Prostate gland (tissue), 2 donors: ENCODE measurements around the gene TSHZ2. TPM values are rescaled to one million over a fixed set of nuclear protein-coding genes. Genes with fewer than 3 reads are reported as not detected.

Source experiments
- DNase-seq: peaks from one replicate; pipeline ENCODE4 v3.0.0-alpha.2; 2019; ENCODE audit warnings: low spot score
- H3K27ac ChIP-seq, 2 donors: fragments of 200-600 bp; sonication (generic); 2 replicates each; pipeline ENCODE4 v1.5.1; 2017 to 2019
- H3K27me3 ChIP-seq: fragments of 200-600 bp; sonication (generic); replicated peaks from 2 replicates; pipeline ENCODE4 v1.5.1; 2019; ENCODE audit not compliant: insufficient read depth
- H3K36me3 ChIP-seq, 2 donors: fragments of 200-600 bp; sonication (generic); 1 replicate in 1 of 2; 2 replicates in 1 of 2; pipeline versions ENCODE4 v1.5.1 to v1.8.1; 2017 to 2019
- H3K4me1 ChIP-seq: fragments of 200-600 bp; sonication (generic); replicated peaks from 2 replicates; pipeline ENCODE4 v1.5.1; 2019
- H3K4me3 ChIP-seq, 2 donors: fragments of 200-600 bp; sonication (generic); 2 replicates each; pipeline ENCODE4 v1.5.1; 2017 to 2019
- H3K9me3 ChIP-seq: fragments of 200-600 bp; sonication (generic); 2 replicates; pipeline ENCODE4 v1.5.1; 2017
- CTCF ChIP-seq, 4 experiments: fragments of 200-600 bp in 2 of 4; fragments of 450-650 bp in 2 of 4; sonication (generic) in 2 of 4; IDR thresholded peaks; 1 replicate in 3 of 4; 2 replicates in 1 of 4; pipeline ENCODE4 v1.5.1; 2016 to 2019; ENCODE audit warnings: antibody characterized with exemption in 4 of 4, mild to moderate bottlenecking in 2 of 4, moderate library complexity in 2 of 4
- POLR2A ChIP-seq: fragments of 450-650 bp; IDR thresholded peaks from one replicate; pipeline ENCODE4 v1.6.1; 2016; ENCODE audit warnings: antibody characterized with exemption, mild to moderate bottlenecking
- POLR2AphosphoS5 ChIP-seq: sonication (generic); formaldehyde crosslinking; IDR thresholded peaks from one replicate; pipeline ENCODE4 v1.6.1; 2017; ENCODE audit warnings: antibody characterized with exemption
- WGBS: methylation state at CpG from one replicate; pipeline ENCODE4 v1.1.5; 2018; 5-methylcytosine and 5-hydroxymethylcytosine counted together
- intact Hi-C: fragments of 100-400 bp; cut with DNase I; formaldehyde crosslinking; loops from one replicate; pipeline ENCODE4 v1.14.2; 2022
- total RNA-seq, 2 donors: library from RNA; depleted of rRNA; stranded (reverse); fragments of >200 nt; gene quantifications; one replicate each; pipeline ENCODE4 v1.1.0, GENCODE V29; 2016

Gene TSHZ2
- total RNA-seq, 2 donors from 2014 or later: 9.8 to 35.1 TPM

- Histone ChIP-seq H3K27ac (no peak overlapping the region), H3K4me3 (no peak overlapping the region), H3K27me3 (no peaks in the 10 kb centered on the region), H3K36me3 (no peaks in the 10 kb centered on the region), H3K9me3 (no peaks in the 10 kb centered on the region), H3K4me1 (no peaks in the 10 kb centered on the region)
- WGBS: 52% methylated on average over 4 of the region's 4 CpGs
- intact Hi-C loops: no loop called here
- TF ChIP-seq POLR2A (no peak), POLR2AphosphoS5 (no peak), CTCF (IDR thresholded peaks at IDR 0.05) (no peak)
- no peak for DNase-seq
Observed at GRCh38 chr20:53493311-53493857, 521.2 kb downstream of the TSHZ2 start.

GRCh38 chr20:53494753-53495152, 522.6 kb downstream of the TSHZ2 start:
- TF ChIP-seq POLR2AphosphoS5 (no peak), POLR2A (no peak), CTCF (IDR thresholded peaks at IDR 0.05) (no peak)
- DNase-seq: no peak
- H3K4me1 ChIP-seq: no peaks in the 10 kb centered on the region
- H3K9me3 ChIP-seq: no peaks in the 10 kb centered on the region
- intact Hi-C loops: no loop called here
- no peaks in the 10 kb centered on the region for H3K27me3 ChIP-seq
- no peak overlapping the region for H3K4me3 ChIP-seq
- no peaks in the 10 kb centered on the region for H3K36me3 ChIP-seq
- WGBS: 96% methylated on average over 5 of the region's 5 CpGs
- H3K27ac ChIP-seq: no peak overlapping the region

- intact Hi-C loops: no loop called here
- no peak overlapping the region for H3K27ac ChIP-seq
- DNase-seq: no peak
- 85% methylated on average over 14 of the region's 14 CpGs for WGBS
- no peaks in the 10 kb centered on the region for H3K27me3 ChIP-seq
- no peaks in the 10 kb centered on the region for H3K4me1 ChIP-seq
- H3K4me3 ChIP-seq: no peak overlapping the region
- no peak for TF ChIP-seq POLR2AphosphoS5
- no peak for TF ChIP-seq POLR2A
- TF ChIP-seq CTCF (IDR thresholded peaks at IDR 0.05): no peak
- H3K9me3 ChIP-seq: no peaks in the 10 kb centered on the region
- H3K36me3 ChIP-seq: no peaks in the 10 kb centered on the region
Observed at GRCh38 chr20:53495398-53496092, 523.4 kb downstream of the TSHZ2 start.

- H3K4me1 ChIP-seq: no peaks in the 10 kb centered on the region
- WGBS: 94% methylated on average over 3 of the region's 3 CpGs
- H3K27me3 ChIP-seq: no peaks in the 10 kb centered on the region
- H3K36me3 ChIP-seq: no peaks in the 10 kb centered on the region
- intact Hi-C loops: no loop called here
- H3K4me3 ChIP-seq: no peak overlapping the region
- DNase-seq: no peak
- no peak overlapping the region for H3K27ac ChIP-seq
- TF ChIP-seq CTCF (IDR thresholded peaks at IDR 0.05) (no peak), POLR2A (no peak), POLR2AphosphoS5 (no peak)
- no peaks in the 10 kb centered on the region for H3K9me3 ChIP-seq
Observed at GRCh38 chr20:53497246-53497645, 525.1 kb downstream of the TSHZ2 start.

- DNase-seq: no peak
- Histone ChIP-seq H3K4me1 (no peaks in the 10 kb centered on the region), H3K36me3 (no peaks in the 10 kb centered on the region), H3K9me3 (no peaks in the 10 kb centered on the region), H3K27me3 (no peaks in the 10 kb centered on the region), H3K4me3 (no peak overlapping the region), H3K27ac (no peak overlapping the region)
- 84% methylated on average over 5 of the region's 5 CpGs for WGBS
- intact Hi-C loops: no loop called here
- no peak for TF ChIP-seq POLR2AphosphoS5
- TF ChIP-seq POLR2A: no peak
- TF ChIP-seq CTCF (IDR thresholded peaks at IDR 0.05): no peak
Observed at GRCh38 chr20:53498341-53498740, 526.2 kb downstream of the TSHZ2 start.
